Stimulated activated naive CD4-positive, alpha-beta T cell treated with Interleukin-2 at 50 U/mL for 16 hours (primary cell): ENCODE measurements around the gene LMO7.
"Not testable (repeated sequence)": the region's sequence is repeated elsewhere in the genome, so short reads cannot be mapped to it uniquely, and the experiment has no call there.

ENCODE experiments used
- DNase-seq: peaks from one replicate; lab custom pipeline; 2025; lab: John Stamatoyannopoulos, UW

The LMO7 gene

DNA sequence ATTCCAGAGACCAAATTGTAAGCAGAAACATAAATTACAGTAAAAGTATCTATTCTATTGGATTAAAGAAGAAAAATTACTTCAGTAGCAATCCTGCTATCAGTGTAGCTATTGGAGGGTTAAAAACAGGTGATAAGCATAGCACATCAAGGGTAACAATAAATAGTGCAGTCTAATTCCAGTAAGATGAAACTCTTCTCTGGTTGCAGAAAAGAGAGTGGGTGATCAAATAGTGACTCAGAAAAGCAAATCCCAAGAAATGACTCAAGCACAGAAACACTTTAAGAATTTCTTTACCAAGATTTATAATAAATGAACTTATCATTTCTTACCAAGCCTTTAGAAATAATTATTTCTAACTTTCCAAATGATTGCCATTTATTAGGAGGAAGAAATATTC, 135.7 kb downstream of the LMO7 start:
- no peak for DNase-seq

DNA sequence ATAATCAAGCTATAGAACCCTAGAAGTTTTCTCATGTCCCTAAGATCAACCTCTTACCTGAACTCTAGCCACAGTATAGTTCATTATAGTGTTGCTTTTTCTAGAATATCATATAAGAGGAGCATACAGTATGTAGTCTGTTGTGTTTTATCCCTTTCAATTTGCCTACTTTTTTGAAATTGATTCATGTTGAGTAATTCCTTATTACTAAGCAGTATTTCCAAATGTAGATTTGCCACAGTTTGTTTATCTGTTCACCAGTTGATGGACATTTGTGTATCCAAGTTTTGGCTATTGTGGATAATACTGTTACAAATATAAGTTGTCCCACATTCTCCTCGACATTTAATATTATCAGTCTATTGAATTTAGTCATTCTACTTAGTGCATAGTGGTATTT, 138.0 kb downstream of the LMO7 start:
- DNase-seq: no peak

DNA sequence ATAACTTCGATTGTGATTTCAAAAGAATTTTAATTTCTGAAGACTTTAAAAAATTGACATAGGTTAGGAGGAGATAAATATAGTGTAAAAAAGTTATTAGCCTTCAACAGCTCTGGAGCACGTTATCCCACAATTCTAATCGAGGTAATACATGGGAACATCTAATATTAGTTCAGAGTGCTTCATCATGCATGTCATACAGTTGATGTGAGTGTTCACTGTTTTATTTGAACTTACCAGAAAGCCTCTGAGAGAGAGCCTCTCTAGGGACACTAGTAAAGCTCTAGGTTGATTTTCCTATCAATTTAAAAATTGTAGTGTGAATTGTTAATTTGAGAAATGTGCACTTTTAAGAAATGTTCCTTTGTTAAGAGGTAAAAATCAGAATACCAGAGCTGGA, 140.4 kb downstream of the LMO7 start:
- DNase-seq: no peak

DNA sequence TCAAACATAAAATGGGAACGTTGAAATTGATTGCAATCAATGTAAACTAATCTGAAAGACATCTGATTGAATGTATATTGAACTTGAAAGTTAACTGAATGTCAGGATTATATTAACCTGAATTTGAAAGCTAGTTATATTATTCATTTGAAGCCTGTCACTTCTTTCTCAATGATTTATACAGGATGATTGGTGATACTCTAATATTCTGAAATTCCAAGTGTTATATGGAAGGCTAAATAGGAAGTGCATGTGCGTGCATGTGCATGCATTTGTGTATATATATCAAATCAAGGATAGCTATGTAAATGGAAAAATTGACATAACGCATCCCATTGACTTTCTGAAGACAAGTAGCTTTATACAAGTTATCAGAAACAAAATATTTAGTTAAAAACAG, 143.3 kb downstream of the LMO7 start:
- DNase-seq: no peak

DNA sequence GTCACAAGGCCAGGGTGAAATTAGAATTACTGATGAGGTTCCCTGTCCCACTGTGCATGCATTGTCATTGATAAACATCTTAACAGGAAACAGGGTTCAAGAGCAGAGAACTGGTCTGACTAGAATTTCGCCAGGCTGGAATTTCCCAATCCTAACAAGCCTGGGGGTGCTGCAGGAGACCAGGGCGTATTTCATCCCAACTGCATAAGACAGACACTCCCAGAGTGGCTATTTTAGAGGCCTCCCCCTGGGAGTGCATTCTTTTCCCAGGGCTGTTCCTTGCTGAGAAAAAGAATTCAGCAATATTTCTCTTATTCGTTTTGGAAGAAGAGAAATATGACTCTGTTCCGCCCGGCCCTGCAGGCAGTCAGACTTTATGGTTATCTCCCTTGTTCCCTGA, 144.0 kb downstream of the LMO7 start:
- not testable (repeated sequence) for DNase-seq

DNA sequence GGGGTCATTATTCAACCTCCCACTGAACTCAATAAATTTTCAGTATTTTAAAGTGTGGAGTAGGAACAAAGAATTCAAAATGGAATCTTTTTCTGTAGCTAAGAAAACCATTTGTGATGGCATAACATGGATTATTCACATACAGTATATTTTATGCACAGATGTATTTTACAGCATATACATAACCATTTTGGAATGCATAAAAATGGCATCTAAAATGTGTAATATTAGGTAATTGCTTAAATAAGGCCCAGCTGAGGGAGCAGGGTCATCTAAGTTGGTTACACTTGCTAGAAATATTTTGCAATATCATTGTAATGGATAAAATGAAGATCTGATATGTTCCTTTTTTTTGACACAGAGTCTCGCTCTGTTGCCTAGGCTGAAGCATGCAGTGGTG, 146.9 kb downstream of the LMO7 start:
- no peak for DNase-seq

DNA sequence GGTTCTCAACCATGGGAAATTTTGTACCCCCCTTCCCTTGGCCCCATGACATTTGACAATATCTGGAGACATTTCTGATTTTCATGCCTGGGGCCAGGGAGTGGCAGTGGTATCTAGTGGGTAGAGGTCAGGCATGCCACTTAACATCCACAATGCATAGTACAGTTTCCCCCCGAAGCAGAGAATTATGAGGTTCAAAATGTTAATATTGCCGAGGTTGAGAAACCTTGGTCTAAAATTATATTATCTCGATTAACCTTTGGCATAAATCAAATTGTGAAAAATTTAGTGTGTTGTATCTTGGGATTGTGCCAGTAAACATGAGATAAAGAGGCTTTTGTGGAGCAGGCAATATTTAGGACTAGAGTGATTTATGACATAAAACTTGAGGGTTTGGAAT, 147.9 kb downstream of the LMO7 start:
- no peak for DNase-seq

DNA sequence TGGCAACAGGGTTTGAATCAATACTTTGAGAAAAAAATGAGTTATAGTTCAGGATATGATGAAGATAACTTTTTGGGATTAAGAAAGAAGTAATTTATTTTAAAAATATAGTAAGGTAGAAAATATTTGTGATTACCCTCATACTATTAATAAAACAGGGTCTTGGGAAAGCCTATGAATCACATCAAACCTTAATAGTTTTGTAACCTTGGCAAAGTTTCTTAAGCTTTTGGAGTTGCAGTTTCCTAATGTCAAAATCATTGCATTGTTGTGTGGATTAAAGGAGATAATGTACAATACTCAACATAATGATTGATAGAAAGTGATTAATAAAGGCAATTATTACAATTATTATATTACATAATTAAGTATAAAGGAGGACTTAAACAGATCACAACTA, 149.0 kb downstream of the LMO7 start:
- no peak for DNase-seq

DNA sequence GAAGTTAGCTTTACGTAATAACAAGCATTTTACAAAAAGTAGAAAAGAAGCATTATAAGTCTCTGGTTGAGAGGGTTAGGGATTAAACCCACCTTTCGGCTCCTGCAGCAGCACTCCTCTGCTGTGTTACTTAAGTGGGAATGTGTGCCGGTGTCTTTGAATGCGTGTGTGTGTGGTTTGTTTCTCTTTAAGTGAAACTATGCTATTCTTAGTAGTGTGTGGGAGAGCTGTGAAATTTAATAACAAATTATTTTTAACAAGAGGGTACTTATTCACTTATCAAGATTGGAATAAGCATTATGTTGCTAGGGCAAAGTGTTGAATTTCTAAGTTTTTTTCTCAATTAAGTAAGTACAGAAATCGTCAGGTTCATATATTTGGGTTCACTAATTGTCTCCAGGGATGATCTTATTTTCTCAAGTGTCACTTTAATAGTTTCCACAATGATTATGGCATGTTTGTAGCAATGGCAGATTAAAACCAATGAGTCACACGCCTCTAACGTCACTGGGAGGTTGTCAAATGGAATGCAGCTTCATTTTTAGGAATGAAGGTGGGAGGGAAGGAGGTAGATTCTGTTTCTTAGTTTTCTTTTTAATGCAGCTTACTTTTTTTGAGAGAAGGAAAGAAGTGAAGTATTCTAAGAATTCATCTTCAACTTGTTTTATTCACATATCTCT, 151.3 kb downstream of the LMO7 start:
- DNase-seq: no peak

DNA sequence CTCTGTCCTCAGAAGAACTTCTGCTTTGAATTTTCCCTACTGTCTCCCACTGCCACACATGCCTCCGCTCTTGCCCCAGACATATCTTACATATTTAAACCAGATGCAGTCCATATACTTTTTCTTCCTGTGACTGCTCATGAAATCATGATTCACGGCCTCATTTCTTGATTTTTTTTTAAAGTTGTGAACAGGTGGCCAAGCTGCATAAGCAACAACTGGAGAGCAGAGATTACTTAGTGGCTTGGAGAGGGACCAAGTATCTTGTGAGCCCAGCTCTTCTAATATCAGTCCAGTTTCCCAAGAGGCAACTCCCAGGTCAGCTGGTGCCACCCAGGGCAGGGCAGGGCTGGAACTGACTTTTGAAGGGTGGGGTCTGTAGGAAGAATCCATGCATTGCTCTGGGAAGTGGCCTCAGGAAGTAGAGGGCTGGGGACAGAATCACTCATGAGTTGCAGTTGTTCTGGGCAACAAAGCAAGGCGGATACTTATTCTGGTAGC, 152.4 kb downstream of the LMO7 start:
- DNase-seq: no peak

DNA sequence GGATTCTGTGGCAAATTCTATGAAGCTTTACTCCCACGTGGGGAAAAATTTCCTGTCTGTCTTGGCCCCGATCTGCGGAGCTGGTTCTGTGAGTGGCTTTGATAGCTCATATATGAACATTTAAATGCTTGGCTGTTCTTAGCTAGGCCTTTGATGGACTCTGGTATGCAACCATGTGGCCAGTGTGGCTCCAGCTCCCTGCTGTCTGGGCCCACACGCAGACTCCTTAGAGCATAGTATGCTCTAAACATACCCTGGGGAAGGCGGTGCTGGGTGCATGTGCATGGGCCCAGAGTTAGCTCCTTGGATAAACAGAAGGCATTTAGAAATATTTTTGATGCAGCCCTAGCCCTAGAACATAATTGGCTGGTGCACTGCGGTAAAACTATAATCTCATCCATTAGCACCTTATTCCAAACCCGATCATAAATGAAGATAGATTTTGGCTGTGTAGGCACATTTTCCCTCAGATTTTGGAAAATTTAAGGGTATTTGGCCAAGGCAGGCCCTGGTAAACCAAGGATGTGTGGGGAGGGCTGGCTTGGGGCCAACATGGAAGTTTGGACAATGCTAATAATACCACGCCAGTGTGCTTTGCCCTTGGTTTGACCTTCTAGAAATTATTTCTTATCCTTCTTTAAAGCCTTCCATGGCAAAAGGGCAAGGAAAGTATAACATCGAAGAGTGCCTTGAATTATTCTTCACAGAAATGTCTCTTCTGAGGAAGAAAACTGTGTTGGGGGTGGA, 153.5 kb downstream of the LMO7 start:
- DNase-seq: no peak

DNA sequence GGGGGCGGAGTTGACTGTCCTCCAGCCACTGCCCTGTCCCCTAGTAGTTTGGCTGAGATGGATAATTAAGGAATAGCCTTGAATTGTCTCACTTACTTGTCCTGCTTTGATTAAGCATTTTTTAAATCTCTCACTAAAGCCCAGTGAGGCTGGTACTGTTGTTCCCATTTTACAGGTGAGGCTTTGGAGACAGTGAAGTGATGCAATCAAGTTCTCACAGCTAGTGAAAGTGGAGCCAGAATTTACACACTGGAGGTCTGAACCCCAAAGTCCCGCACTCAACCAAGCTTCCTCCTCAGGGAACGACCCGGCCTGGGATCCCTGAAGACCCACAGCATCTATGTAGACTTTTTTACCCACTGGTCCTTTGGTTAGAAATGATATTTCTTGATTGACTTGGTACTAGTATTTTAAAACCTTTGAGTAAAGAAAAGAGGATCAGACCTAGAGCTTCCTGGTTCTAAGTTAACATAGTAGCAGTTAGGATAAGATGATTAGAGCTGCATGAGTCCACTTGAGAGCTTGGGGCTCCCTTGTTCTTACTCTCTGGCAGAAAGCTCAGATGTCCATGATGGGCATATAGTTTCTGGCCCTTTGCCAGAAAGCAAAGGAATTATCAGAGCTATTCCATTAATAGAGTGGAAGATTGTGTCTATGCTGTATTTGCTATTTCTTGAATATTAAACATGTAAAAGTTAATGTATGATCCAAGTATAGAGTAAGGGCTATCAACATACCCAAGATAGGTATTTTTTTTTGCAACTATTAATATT, 154.3 kb downstream of the LMO7 start:
- no peak for DNase-seq

DNA sequence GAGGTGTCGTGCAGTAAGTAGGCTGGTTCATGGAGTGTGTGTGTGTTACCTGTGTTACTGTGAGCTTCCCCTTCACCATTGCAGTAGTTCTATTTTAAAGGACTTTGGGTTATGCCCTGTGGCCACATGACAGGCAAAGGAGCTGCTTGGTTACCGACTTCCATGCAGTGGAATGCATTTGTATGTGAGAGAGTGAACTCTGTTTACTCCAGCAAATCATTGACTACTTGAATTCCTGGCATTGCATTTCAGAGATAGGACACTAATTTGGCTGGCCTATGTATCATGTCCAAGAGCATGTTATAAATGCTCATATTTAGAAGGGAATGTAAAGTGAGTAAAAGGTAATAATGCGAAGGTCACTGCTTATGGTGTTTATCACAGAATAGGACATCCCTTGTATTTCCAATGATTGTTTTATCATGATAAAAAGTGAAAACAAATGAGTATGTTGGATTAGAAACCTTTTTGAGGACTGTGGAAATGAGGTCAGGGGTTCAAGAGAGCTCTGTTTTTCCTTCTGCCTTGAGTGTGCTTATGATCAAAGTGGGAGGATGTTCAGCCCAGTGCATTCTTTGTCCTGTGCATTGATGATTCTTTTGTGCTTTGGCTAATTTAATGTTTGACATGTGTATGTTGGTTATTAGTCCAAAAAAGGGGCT, 156.5 kb downstream of the LMO7 start:
- DNase-seq: no peak

DNA sequence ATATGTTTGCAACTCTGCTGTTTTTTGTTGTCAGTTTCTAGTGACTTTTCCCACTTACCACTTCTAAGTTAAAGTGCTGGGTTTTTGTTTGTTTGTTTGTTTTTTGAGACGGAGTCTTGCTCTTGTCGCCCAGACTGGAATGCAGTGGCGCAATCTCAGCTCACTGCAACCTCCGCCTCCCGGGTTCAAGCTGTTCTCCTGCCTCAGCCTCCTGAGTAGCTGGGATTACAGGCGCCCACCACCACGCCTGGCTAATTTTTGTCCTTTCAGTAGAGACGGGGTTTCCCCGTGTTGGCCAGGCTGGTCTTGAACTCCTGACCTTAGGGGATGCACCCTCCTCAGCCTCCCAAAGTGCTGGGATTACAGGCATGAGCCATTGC, 157.0 kb downstream of the LMO7 start:
- not testable (repeated sequence) for DNase-seq

DNA sequence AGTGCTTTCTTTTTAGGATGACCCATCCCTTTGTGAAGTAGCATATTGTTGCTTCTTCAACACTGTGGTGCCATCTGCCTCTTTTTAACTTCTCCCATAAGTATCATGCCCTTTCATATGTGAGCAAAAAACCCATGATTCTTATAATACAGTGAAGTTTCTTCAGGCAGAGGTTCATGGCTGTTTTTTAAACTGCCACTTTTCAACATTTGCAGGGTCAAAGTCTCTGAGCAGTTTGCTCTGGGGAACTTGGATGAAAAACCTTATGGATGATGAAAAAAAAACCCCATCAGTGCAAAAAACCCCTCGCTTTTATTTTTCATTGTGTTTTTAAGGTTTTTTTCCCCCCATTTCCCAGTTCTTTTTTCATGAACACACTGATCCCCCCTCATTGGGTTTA, 158.5 kb downstream of the LMO7 start:
- DNase-seq: no peak

DNA sequence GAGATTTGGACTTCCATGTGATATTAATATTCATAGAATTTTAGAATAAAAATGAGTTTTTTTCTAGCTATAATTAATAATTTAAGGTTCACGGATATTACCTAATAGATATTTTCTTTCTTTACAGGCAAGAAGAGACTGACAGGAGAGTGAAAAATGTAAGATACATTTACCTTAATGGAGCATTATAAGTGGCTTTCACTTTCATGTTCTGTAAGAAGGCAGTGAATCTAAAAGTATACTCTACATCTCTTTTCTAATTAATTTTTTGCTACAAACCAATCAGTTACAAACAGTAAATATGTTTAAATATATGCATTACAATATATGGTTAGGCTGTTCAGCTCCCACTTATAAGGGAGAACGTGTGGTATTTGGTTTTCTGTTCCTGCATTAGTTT, 159.1 kb downstream of the LMO7 start:
- DNase-seq: no peak

DNA sequence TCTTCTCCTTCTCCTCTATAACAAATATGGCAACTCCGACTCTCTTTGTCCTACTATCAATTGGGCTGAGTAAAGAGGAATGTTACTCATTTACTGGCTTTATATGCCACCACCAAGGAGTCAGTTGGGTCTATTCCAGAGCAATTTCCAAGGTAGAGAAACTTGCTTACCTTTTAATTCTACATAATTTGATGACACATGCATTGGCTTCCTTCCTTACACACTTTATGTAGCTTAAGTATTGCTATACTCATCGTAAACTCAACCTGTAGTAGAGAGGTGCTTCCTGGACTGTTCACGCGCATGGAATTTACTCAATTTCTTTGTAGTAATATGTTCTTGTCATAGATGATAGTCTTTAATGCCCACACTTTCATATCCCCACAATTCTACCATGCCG, 160.7 kb downstream of the LMO7 start:
- no peak for DNase-seq

DNA sequence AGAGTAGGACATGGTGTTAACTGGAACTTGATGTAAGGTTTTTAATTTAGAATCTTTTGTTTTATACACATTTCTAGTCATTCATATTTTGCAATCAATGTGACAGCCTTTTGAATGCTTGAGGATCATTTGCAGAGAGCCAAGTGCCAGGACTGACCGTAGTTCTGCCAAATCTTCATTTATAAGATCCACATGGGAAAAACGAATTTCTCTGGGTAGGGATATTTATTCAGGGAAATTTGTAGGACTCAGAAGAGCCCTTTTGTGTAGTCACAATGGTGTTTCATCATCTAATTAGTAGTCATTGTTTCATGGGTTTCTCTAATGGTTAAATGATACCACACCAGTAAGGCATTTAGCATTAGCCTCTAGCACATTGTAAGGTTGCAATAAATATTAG, 161.1 kb downstream of the LMO7 start:
- DNase-seq: no peak

DNA sequence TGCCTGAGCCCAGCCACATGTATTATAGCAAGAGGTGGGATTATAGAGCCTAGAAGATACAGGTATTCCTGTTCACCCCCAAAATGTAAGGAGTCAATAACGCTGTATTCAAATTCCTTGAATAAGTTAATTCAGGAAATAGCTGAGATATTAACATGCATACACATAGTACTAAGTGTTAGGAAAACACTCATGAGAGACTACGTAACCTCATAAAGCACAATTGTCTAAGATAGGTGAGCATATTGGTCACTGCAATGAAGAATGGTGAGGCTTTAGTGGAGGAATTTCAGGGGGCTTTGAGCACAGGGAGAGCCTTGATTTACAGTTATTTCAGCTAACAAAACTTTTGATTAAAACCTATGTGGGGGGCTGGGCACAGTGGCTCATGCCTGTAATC, 161.6 kb downstream of the LMO7 start:
- no peak for DNase-seq

DNA sequence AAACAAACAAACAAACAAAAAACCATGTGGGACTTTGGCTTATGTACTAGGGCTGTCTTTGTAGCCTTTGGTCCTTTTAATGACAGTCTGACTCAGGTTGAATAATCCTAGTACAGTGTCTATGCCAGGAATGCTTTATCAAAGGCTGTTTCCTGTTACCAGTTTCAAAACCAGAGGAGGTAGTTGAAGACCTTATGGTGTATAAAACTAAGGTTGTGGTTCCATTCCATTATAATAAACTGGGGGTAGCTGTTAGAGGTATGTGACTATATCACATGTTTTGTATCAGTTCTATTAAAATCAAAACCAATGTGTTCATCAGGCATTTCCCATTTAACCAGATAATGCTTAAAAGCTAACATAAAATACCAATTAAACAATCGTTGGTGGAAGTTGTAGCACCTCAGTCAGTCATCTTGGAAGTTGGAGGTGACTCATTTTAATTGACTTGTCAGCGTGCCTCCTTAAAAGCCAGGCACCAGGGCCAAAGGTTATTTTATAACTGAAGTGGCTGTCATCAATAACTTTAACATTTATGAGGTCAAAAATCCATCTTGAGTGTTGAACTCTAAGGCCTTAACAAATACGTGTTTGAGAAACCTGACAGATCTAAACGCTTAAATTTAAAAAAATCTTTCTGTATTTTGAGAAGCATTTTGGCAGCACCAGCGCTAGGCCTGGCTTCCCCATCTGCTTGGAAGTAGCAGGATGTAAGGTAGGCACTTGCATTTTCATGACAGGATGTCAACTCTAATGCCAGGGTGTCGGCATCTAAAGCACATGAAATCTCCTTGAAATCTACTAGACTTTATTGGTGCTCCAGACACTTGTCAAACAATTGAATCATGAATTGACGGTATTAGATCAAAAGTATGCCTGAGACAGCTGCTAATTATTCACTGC, 162.5 kb downstream of the LMO7 start:
- no peak for DNase-seq

DNA sequence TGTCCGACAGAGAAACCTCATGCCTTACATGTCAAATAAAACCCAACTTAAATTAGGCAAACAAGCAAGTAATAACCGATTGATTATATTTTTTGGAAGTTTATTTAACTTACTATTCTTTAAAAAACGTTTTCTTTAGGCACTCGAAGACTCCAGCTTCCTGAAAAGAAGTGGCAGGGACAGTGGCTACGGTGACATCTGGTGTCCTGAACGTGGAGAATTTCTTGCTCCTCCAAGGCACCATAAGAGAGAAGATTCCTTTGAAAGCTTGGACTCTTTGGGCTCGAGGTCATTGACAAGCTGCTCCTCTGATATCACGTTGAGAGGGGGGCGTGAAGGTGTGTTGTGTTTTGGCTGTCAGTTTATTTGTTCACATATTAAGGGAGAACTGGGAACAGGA, 164.4 kb downstream of the LMO7 start:
- no peak for DNase-seq
